Progenitor cell of endocrine pancreas (in vitro differentiated cells): Measurements from ENCODE around the gene CHMP4A. TPM values are rescaled to one million over a fixed set of nuclear protein-coding genes. Genes with fewer than 3 reads are reported as not detected.
A peak's percentile ranks its signal among the peaks of the same experiment; 100 is the strongest.

ENCODE experiments used
- DNase-seq: peaks from one replicate; pipeline ENCODE4 v3.0.0; 2021; ENCODE audit warnings: low spot score; ENCODE audit not compliant: unreplicated experiment
- H3K27ac Mint-ChIP-seq: 2 replicates; pipeline ENCODE4 v1.8.0; 2021; ENCODE audit warnings: mild to moderate bottlenecking, moderate library complexity, mixed read lengths
- H3K27me3 Mint-ChIP-seq: 2 replicates; pipeline ENCODE4 v1.8.0; 2021; ENCODE audit warnings: mixed read lengths
- H3K36me3 Mint-ChIP-seq: 2 replicates; pipeline ENCODE4 v1.8.0; 2022; ENCODE audit warnings: mixed read lengths; ENCODE audit not compliant: insufficient read depth
- H3K4me1 Mint-ChIP-seq: 2 replicates; pipeline ENCODE4 v1.8.0; 2021; ENCODE audit warnings: low read depth, mixed read lengths
- H3K4me3 Mint-ChIP-seq: 2 replicates; pipeline ENCODE4 v1.8.0; 2021; ENCODE audit warnings: low read depth, mild to moderate bottlenecking, moderate library complexity, mixed read lengths
- H3K9me3 Mint-ChIP-seq: 2 replicates; pipeline ENCODE4 v1.8.0; 2021; ENCODE audit warnings: low read depth, mixed read lengths
- total RNA-seq: library from RNA; stranded (reverse); gene quantifications from 2 replicates; pipeline ENCODE4 v1.2.1, GENCODE V29; 2021
- TF ChIP-seq, protein P1 (sequence below): fragments of 200-600 bp; sonication (generic); IDR thresholded peaks from one replicate; pipeline ENCODE4 v1.5.0; 2021; ENCODE audit warnings: antibody characterized with exemption, mild to moderate bottlenecking; ENCODE audit not compliant: unreplicated experiment

Gene CHMP4A
- total RNA-seq, 1 donor from 2014 or later, result 54.3 TPM

DNA sequence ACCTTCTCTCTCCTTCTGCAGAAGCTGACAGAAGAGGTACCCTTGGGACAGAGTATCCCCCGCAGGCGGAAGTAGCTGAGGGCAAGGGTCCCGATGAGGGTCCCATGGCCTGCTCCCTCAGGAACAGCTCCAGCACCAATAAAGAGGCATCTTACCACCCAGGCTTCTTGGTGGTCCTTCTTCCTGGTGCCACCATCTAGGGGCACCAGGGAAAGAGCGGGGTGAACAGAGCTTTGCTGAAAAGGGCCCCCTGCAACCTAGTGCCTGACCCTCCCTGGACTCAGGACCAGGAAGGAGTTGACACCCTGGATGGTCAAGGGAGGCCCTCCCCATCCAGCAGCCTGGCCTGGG, 52.8 kb downstream of the CHMP4A start:
- H3K4me3 Mint-ChIP-seq, result no peak overlapping the region
- peak overlapping the region; percentile 97 for H3K27ac Mint-ChIP-seq
- TF ChIP-seq, protein P1, sequence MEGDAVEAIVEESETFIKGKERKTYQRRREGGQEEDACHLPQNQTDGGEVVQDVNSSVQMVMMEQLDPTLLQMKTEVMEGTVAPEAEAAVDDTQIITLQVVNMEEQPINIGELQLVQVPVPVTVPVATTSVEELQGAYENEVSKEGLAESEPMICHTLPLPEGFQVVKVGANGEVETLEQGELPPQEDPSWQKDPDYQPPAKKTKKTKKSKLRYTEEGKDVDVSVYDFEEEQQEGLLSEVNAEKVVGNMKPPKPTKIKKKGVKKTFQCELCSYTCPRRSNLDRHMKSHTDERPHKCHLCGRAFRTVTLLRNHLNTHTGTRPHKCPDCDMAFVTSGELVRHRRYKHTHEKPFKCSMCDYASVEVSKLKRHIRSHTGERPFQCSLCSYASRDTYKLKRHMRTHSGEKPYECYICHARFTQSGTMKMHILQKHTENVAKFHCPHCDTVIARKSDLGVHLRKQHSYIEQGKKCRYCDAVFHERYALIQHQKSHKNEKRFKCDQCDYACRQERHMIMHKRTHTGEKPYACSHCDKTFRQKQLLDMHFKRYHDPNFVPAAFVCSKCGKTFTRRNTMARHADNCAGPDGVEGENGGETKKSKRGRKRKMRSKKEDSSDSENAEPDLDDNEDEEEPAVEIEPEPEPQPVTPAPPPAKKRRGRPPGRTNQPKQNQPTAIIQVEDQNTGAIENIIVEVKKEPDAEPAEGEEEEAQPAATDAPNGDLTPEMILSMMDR, result no peak
- H3K36me3 Mint-ChIP-seq, result peaks cover 27% of the 10 kb centered on the region
- H3K27me3 Mint-ChIP-seq, result no peaks in the 10 kb centered on the region
- no peaks in the 10 kb centered on the region for H3K9me3 Mint-ChIP-seq
- DNase-seq, result no peak
- peaks cover 16% of the 10 kb centered on the region for H3K4me1 Mint-ChIP-seq

DNA sequence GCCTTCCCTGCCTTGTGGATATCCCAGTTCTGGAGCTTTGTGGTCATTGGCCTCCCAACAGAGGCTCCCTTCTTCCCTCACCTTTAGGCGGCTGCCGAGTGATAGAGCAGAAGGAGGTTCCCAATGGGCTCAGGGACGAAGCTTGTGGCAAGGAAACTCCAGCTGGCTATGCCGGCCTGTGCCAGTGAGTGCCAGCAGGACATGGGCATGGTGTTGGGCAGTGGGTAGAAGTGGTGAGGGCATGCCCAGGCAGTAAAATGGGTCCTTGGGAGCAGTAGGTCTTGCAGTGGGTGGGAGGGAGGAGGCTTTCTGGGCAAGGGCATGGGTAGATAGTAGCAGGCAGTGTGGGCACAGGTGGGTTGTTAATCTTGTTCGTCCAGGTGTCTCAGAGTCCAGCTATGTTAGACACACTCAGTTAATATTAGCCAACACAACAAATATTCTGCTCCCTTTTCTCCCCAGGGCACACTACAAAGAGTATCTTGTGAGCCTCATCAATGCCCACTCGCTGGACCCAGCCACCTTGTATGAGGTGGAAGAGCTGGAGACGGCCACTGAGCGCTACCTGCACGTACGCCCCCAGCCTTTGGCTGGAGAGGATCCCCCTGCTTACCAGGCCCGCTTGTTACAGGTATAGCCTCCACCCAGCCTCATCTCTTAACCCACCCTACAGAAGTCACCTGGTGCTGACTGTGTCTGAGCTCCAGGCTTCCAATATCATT, 53.4 kb downstream of the CHMP4A start:
- no peaks in the 10 kb centered on the region for H3K9me3 Mint-ChIP-seq

More for the DNA sequence above, 53.4 kb downstream of the CHMP4A start:
- Mint-ChIP-seq H3K4me3 (no peak overlapping the region), H3K27me3 (no peaks in the 10 kb centered on the region), H3K27ac (peak overlapping the region; percentile 97), H3K4me1 (peaks cover 16% of the 10 kb centered on the region), H3K36me3 (peaks cover 27% of the 10 kb centered on the region)
- TF ChIP-seq, protein P1, result no peak
- no peak for DNase-seq

Other genes with a start within 250 kb of the CHMP4A start
- gene DHRS4L2, start 224.6 kb downstream of the CHMP4A start, total RNA-seq, result 12.2 and 14.0 TPM in 2 replicates
- 4.3 and 4.9 TPM in 2 replicates for gene CARMIL3, start 161.5 kb downstream of the CHMP4A start, total RNA-seq
- not detected in 2 replicates for gene CPNE6, start 141.9 kb downstream of the CHMP4A start, total RNA-seq
- 29.7 and 34.7 TPM in 2 replicates for gene PCK2, start 119.2 kb downstream of the CHMP4A start, total RNA-seq
- gene DCAF11, start 98.7 kb downstream of the CHMP4A start, total RNA-seq, result 79.7 and 80.9 TPM in 2 replicates
- gene NRL, start 98.5 kb downstream of the CHMP4A start, total RNA-seq, result 2.3 and 2.8 TPM in 2 replicates
- gene FITM1, start 82.8 kb downstream of the CHMP4A start, total RNA-seq, result 1.7 and 1.9 TPM in 2 replicates
- gene PSME1, start 77.3 kb downstream of the CHMP4A start, total RNA-seq, result 101 and 103 TPM in 2 replicates
- 22.8 and 22.9 TPM in 2 replicates for gene EMC9, start 71.9 kb downstream of the CHMP4A start, total RNA-seq
- gene PSME2, start 66.9 kb downstream of the CHMP4A start, total RNA-seq, result 118 and 120 TPM in 2 replicates
- 99.3 and 104 TPM in 2 replicates for gene RNF31, start 66.0 kb downstream of the CHMP4A start, total RNA-seq
- 57.4 and 62.4 TPM in 2 replicates for gene IRF9, start 52.2 kb downstream of the CHMP4A start, total RNA-seq
- 380 and 408 TPM in 2 replicates for gene REC8, start 41.4 kb downstream of the CHMP4A start, total RNA-seq
- 54.9 and 56.4 TPM in 2 replicates for gene IPO4, start 24.7 kb downstream of the CHMP4A start, total RNA-seq
- gene TM9SF1, start 18.0 kb downstream of the CHMP4A start, total RNA-seq, result 52.9 and 56.2 TPM in 2 replicates
- 0.29 TPM in 1 of 2 replicates, not detected in the other for gene TSSK4, start 7.8 kb downstream of the CHMP4A start, total RNA-seq
- 15.2 and 17.7 TPM in 2 replicates for gene MDP1, start 2.6 kb upstream of the CHMP4A start, total RNA-seq
- gene NEDD8, start 18.9 kb upstream of the CHMP4A start, total RNA-seq, result 161 TPM in 2 replicates
- gene GMPR2, start 19.4 kb upstream of the CHMP4A start, total RNA-seq, result 73.6 and 86.2 TPM in 2 replicates
- gene TINF2, start 29.1 kb upstream of the CHMP4A start, total RNA-seq, result 56.7 and 59.2 TPM in 2 replicates
- gene TGM1, start 49.7 kb upstream of the CHMP4A start, total RNA-seq, result 5.8 and 7.0 TPM in 2 replicates
- 25.9 and 33.1 TPM in 2 replicates for gene RABGGTA, start 58.1 kb upstream of the CHMP4A start, total RNA-seq
- 33.4 and 34.4 TPM in 2 replicates for gene DHRS1, start 86.3 kb upstream of the CHMP4A start, total RNA-seq
- gene NOP9, start 86.4 kb upstream of the CHMP4A start, total RNA-seq, result 32.4 and 32.6 TPM in 2 replicates
- gene CIDEB, start 94.5 kb upstream of the CHMP4A start, total RNA-seq, result 1.9 and 3.0 TPM in 2 replicates
- 11.0 and 11.3 TPM in 2 replicates for gene LTB4R2, start 96.7 kb upstream of the CHMP4A start, total RNA-seq
- gene LTB4R, start 98.0 kb upstream of the CHMP4A start, total RNA-seq, result 8.4 TPM in 2 replicates
- gene ADCY4, start 121.6 kb upstream of the CHMP4A start, total RNA-seq, result 0.46 and 0.75 TPM in 2 replicates
- gene RIPK3, start 126.5 kb upstream of the CHMP4A start, total RNA-seq, result 0.62 and 1.5 TPM in 2 replicates
- 56.6 and 57.6 TPM in 2 replicates for gene NFATC4, start 154.7 kb upstream of the CHMP4A start, total RNA-seq
- 38.3 and 40.0 TPM in 2 replicates for gene NYNRIN, start 185.5 kb upstream of the CHMP4A start, total RNA-seq
- gene CBLN3, start 216.2 kb upstream of the CHMP4A start, total RNA-seq, result 1.5 and 1.9 TPM in 2 replicates
- gene KHNYN, start 216.5 kb upstream of the CHMP4A start, total RNA-seq, result 74.3 and 77.4 TPM in 2 replicates
- gene SDR39U1, start 229.3 kb upstream of the CHMP4A start, total RNA-seq, result 68.1 and 68.2 TPM in 2 replicates